Left colon (tissue), 2 donors: ENCODE results near the gene OBP2B. TPM values are rescaled to one million over a fixed set of nuclear protein-coding genes. Genes with fewer than 3 reads are reported as not detected.
"Not testable (repeated sequence)": the region's sequence is repeated elsewhere in the genome, so short reads cannot be mapped to it uniquely, and the experiment has no call there.

Experiments used
- ATAC-seq: fragments of 200-7000 bp; cut with Tn5 transposase; one replicate; pipeline ENCODE4 v1.9.1; 2020; ENCODE audit warnings: mild to moderate bottlenecking, moderate library complexity
- DNase-seq, 2 donors: peaks; one replicate each; pipeline ENCODE4 v3.0.0-alpha.2; 2020
- intact Hi-C, 2 donors: fragments of 100-400 bp; cut with DNase I in 1 of 2; cut with micrococcal nuclease in 1 of 2; formaldehyde crosslinking; loops; one replicate each; pipeline versions ENCODE4 v1.11.2 to v1.14.0; 2022; cut with DNase I, micrococcal nuclease
- long read RNA-seq: library from polyadenylated mRNA; unstranded; transcript quantifications from one replicate; pipeline ENCODE4 v2.0.0, GENCODE V29; 2021
- total RNA-seq, 2 donors: library from RNA; stranded (reverse); fragmentation: NEBNext Ultra II Directional; extraction: Animal tissue kit (Norgen Biotek cat#: 25700); gene quantifications; one replicate each; pipeline ENCODE4 v1.2.1, GENCODE V29; 2021
- donor health status: DM: no; HTN: no; CAD: no.
- donor health status: DM: yes; HTN: yes; CAD: no.

Gene OBP2B
- total RNA-seq: not detected
- long read RNA-seq: 0 reads

- intact Hi-C loops, DNase-seq, ATAC-seq: not testable (repeated sequence)
Observed at GRCh38 chr9:133208880-133209300, at the start of gene OBP2B. TSS of gene OBP2B (minus strand) at chr9:133209250. CDS start at chr9:133209199, 51 bp downstream.

GRCh38 chr9:133258061-133259015, 49.3 kb upstream of the OBP2B start:
- intact Hi-C loops: no loop called here
- ATAC-seq (no peak), DNase-seq (no peak)

GRCh38 chr9:133257465-133257956, 48.5 kb upstream of the OBP2B start:
- no peak for ATAC-seq
- DNase-seq: no peak
- intact Hi-C loops: no loop called here

- intact Hi-C loops: no loop called here
- ATAC-seq: no peak
- no peak for DNase-seq
Observed at GRCh38 chr9:133256686-133257091, 47.6 kb upstream of the OBP2B start.

GRCh38 chr9:133256136-133256461, 47.0 kb upstream of the OBP2B start:
- intact Hi-C loops: no loop called here
- no peak for DNase-seq
- no peak for ATAC-seq

- ATAC-seq (no peak), DNase-seq (no peak)
- intact Hi-C loops: no loop called here
Observed at GRCh38 chr9:133255371-133256135, 46.5 kb upstream of the OBP2B start.

- intact Hi-C loops: no loop called here
- no peak for ATAC-seq
- no peak for DNase-seq
Observed at GRCh38 chr9:133254471-133254870, 45.4 kb upstream of the OBP2B start.

GRCh38 chr9:133253268-133253667, 44.2 kb upstream of the OBP2B start:
- intact Hi-C loops: no loop called here
- DNase-seq (no peak), ATAC-seq (peak; percentile 0)

GRCh38 chr9:133252301-133253020, 43.4 kb upstream of the OBP2B start:
- ATAC-seq: peak; percentile 88
- DNase-seq: peak; percentile 82 to 94
- intact Hi-C loops: no loop called here

GRCh38 chr9:133251773-133252172, 42.7 kb upstream of the OBP2B start:
- DNase-seq (peak in 1 of 2 donors; percentile 55), ATAC-seq (peak; percentile 39)
- intact Hi-C loops: no loop called here

- DNase-seq, ATAC-seq, intact Hi-C loops: not testable (repeated sequence)
Observed at GRCh38 chr9:133251221-133251620, 42.2 kb upstream of the OBP2B start.

- ATAC-seq (peak; percentile 26), DNase-seq (no peak)
- intact Hi-C loops: no loop called here
Observed at GRCh38 chr9:133250741-133251170, 41.7 kb upstream of the OBP2B start.

GRCh38 chr9:133249337-133249736, 40.3 kb upstream of the OBP2B start:
- ATAC-seq (no peak), DNase-seq (no peak)
- intact Hi-C loops: no loop called here

- no peak for DNase-seq
- intact Hi-C loops: no loop called here
Observed at GRCh38 chr9:133248726-133249295, 39.8 kb upstream of the OBP2B start.

GRCh38 chr9:133247632-133248031, 38.6 kb upstream of the OBP2B start:
- ATAC-seq (no peak), DNase-seq (no peak)
- intact Hi-C loops: no loop called here

More at GRCh38 chr9:133248726-133249295, 39.8 kb upstream of the OBP2B start:
- no peak for ATAC-seq

GRCh38 chr9:133246991-133247390, 37.9 kb upstream of the OBP2B start:
- DNase-seq (no peak), ATAC-seq (no peak)
- intact Hi-C loops: no loop called here

- ATAC-seq (no peak), DNase-seq (no peak)
- intact Hi-C loops: no loop called here
Observed at GRCh38 chr9:133246562-133246961, 37.5 kb upstream of the OBP2B start.

GRCh38 chr9:133242991-133243390, 33.9 kb upstream of the OBP2B start:
- ATAC-seq (no peak), DNase-seq (no peak)
- intact Hi-C loops: no loop called here

GRCh38 chr9:133242241-133242640, 33.2 kb upstream of the OBP2B start:
- intact Hi-C loops: no loop called here
- DNase-seq (no peak), ATAC-seq (no peak)
